ENCODE results near the gene ETFRF1.

ETFRF1 gene, protein sequence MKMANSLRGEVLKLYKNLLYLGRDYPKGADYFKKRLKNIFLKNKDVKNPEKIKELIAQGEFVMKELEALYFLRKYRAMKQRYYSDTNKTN

DNA sequence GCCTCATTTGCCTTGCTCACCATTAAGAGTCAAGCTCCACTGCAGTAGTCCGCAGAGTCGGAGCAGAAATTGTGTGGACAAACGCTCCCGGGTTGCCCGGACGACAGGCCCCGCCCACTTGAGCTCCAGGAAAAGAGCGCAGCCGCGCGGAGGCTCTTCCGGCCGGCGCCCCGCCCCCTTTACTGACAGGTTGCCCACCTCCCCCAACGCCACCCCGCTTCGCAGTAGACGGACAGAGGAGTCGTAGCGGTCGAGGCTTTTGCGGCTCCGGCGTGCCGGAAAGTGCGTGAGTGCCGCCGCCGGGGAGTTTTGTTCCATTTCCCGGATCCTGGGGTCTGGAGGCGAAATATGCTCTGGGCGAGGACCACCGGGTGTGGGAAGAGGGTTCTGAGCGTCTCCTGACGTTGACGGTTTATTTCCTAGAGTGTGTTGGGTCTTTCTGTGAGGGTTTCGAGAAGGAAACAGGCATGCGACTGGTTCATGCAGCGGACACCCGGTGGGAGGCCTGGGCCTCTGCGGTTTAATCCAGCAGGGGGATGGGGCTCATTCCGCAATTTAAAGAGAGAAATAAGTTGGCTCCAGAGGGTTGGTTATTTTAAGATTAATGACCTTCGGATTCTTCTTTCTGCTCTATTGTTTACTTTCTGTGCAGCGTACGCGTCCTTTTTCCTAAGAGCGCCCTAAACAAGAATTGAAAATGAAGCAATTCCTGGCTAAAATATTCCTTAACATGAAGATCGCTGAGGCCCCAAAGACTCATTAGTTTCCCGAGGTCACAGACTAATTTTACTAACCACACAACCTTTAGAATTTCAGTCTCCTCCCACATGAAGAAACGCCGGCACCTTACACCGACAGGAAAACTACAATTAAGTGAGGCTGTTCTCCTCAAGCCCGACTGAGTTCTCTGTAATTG lies at the start of gene ETFRF1, which contains the start of gene DNAI7:
TSS of gene ETFRF1 (plus strand) at position 182 of the 916 bp plus-strand sequence. CDS start 8,720 bp downstream, outside the sequence.
TSS of gene DNAI7 (minus strand) at position 105 of the 916 bp plus-strand sequence. CDS start at position 23, 82 bp downstream.
- DNase-seq: peak; percentile 99

DNA sequence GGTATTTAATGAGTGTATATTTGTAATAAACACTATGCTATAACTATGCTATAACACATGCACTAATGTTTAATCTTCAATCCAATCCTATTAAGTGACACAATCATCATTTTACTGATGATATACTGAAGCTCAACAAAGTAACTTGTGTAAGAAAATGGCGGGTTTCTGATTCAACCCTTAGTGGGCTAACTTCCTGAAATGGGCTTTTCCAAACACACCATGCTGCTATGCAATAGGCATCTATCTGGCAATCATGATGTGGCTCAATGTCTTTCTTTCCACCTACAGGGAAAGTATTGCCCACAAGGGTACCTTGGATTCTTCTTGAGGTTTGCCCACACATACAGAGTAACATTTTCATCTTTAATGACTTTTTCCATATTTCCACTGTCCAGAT lies 48.4 kb upstream of the ETFRF1 start:
- no peak for DNase-seq

DNA sequence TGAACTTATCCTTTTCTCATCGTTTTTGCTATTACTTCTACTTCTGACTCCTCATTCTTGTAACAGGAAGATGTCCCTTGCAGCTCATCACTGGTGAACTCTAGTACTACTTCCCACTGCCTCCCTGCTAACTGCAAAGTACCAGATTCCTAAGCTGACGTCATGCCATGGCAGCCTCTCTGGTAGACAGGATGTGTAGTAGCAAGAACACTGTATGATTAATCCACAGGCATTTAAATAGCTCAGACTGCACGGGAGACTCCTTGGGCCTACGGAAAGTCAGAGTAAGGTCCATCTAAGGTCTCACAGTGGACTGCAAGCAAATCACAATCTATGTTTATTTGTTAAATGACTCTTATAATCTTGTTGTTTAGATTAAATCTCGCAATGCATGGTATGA lies 43.6 kb upstream of the ETFRF1 start:
- DNase-seq: peak; percentile 94

GRCh38 chr12:25152055-25152454 lies 43.0 kb upstream of the ETFRF1 start:
- DNase-seq: no peak

GRCh38 chr12:25155022-25155576 lies 39.9 kb upstream of the ETFRF1 start:
- DNase-seq: no peak

GRCh38 chr12:25156061-25156460 lies 39.0 kb upstream of the ETFRF1 start:
- DNase-seq: no peak

- no peak for DNase-seq
These were observed 32.2 kb upstream of the ETFRF1 start for GRCh38 chr12:25162866-25163265.

DNA sequence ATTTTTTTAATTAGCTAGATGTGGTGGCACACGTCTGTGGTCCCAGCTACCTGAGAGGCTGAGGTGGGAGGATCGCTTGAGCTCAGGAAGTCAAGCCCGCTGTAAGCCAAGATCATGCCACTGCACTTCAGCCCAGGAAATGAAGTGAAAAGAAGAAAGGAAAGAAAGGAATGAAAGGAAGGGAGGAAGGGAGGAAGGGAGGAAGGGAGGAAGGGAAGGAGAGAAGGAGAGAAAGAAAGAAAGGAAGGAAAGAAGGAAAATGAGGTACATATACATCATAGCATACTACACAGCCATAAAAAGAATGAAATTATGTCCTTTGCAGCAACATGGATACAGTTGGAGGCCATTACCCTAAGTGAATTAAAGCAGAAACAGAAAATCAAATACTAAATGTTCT lies 12.3 kb upstream of the ETFRF1 start:
- DNase-seq: no peak

GRCh38 chr12:25184132-25184531 lies 10.9 kb upstream of the ETFRF1 start:
- DNase-seq: no peak

DNA sequence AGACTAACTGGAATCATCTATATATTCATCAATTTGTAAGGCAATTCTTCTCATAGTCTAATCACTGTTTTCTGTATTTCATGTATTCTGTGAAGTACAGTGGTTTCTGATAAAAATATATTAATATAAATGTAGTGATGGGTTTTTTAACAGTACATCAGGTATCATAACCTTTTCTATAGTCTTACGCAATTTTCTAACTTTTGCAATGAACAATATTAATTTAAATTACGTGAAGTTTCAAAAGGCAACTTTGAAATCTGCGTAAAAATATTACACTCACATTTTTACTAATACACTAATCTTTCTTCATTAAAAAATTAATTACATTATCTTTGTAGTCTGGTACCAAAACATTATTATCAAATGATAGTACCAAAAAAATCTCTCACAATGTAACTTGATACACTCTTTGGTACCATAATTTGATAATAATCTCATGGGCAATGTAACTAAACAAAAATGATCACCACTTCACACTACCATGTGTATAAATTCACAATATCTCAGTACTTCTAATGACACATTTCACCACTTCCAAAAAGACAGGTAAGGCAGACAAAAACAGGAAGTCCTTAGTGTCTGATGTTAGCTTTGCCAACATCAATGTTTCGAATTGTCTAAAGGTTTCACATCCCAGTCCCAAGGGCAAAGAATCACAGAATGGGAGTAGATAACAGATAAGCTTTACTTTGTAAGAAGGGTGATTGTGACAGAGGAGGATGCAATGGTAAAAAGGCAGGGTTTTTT lies 8.8 kb upstream of the ETFRF1 start:
- no peak for DNase-seq

DNA sequence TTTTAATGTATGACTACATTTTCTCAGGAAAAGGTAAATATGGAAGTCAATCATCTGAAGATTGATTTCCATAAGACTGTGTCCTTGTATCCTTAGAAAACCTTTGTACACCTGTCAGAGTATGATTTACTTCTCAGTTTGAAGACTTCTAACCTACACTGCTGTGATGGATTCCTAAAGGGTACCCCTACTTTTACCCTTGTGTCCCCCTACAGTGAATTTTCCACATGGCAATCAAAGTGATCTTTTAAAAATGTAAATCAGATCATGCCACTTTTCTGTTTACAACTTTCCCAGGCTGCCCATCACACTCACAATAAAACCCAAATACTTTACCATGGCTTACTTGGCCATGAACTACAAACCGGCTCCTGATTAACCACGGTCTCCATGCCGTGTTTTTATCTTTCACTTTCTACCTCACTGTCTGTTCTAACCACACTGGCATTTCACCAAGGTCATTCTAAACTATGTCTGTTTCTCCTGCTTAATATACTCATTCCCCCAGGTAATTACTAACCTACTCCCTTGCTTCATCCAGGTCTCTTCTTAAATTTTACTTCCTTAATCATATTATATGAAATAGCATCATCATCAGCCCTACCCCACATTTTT lies 8.1 kb upstream of the ETFRF1 start:
- DNase-seq: no peak

- DNase-seq: no peak
These were observed 7.3 kb upstream of the ETFRF1 start for GRCh38 chr12:25187781-25188180.

DNA sequence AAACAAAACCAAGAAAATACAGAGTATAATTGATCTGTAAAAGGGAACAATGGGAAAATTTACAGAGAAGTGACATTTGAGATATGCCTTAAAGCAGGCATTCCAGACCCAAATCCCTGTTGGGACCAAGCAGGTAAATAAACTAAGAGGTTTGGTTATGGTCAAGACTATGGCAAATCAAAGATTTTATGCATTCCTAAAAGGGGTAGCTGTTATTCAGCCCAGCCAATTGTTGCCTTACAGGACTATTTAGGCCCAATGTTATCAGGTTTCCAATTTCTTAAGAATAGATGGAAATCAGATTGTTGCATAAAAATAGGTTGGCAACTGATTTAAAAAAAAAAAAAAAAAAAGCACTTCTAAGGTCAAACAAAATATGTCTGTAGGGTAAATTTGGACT lies 5.4 kb upstream of the ETFRF1 start:
- no peak for DNase-seq

- DNase-seq: no peak
These were observed 4.2 kb upstream of the ETFRF1 start for GRCh38 chr12:25190793-25191192.

GRCh38 chr12:25194214-25194613 lies 823 bp upstream of the ETFRF1 start:
- no peak for DNase-seq

- no peak for DNase-seq
These were observed 348 bp upstream of the ETFRF1 start for GRCh38 chr12:25194722-25195055.

DNA sequence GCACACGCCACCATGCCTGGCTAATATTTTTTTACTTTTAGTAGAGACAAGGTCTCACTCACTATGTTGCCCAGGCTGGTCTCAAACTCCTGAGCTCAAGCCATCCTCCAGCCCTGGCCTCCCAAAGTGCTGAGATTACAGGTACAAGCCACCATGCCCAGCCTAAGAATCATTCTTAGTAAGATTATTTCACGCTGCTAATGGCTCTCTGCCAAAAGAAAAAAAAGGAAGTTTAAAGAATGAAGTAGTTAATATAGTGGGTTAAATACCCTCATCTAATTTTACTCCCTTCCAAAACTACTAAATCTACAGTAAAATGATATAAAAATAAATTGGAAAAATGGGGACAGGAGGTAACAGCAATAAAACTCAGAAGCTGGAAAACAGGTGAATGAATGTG lies 2.6 kb downstream of the ETFRF1 start:
- DNase-seq: no peak

DNA sequence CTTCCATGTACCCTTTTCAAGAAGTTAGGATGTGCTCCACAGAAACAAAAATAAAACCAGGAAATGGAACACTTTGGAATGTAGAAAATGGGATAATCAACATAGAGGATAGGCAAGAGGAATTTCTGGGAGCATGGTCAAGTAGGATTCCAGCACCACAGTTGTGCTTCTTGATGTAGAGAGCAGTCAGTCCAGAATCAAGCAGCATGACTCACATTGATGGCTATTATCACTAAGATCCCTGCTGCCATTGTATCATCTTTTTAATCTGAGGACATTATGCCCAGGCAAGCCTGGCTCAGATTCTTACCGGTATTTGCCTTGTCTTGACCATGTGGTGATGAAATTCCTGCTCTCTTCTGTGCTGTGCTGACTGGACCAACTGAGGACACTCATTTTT lies 5.7 kb downstream of the ETFRF1 start:
- no peak for DNase-seq

GRCh38 chr12:25202137-25202536 lies 7.1 kb downstream of the ETFRF1 start:
- DNase-seq: no peak

GRCh38 chr12:25207411-25207810 lies 12.4 kb downstream of the ETFRF1 start:
- DNase-seq: no peak

DNA sequence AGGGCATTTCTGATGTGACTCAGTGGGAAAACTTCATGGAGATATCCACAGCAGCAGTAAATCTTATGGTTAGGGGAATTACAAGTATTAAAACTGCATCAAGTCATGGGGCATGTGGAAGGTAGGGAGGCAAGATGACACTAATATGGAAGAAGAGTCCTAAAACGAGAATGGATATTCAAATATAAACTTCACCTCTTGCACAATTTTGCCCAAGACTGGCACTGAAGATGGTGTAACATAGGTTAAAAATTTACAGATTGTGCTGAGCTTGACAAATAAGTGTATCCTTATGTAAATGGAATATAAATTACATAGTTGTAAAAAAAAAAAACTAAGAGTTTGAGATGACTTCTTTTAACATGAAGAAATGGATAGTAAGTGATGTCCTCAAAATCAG lies 12.8 kb downstream of the ETFRF1 start:
- no peak for DNase-seq

DNA sequence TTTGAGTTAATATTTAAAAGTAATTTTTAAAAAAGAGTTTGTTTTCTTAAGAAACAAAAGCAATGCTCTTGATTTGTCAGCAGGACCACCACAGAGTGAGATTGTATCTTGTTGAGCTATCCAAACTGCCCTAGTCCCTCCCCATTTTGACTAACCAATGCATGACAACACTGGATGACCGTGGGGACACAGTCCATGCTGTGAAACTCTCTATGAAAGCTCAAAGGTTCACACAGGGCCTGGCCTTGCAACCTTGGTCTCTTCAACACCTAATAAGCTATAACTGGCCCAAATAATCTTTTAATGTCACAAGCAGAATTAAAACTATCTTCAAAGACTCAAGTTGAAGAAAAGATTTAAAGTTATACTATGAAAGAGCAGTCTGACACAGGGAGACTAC lies 13.5 kb downstream of the ETFRF1 start:
- DNase-seq: no peak

GRCh38 chr12:25213338-25213737 lies 18.3 kb downstream of the ETFRF1 start:
- no peak for DNase-seq

Measured in islet precursor cell (in vitro differentiated cells).